GM11168 (cell line): ENCODE results near the gene ATP6V0E2.
"Not testable (repeated sequence)": the region's sequence is repeated elsewhere in the genome, so short reads cannot be mapped to it uniquely, and the experiment has no call there.

Experiments used
- in situ Hi-C: fragments of 300-500 bp; cut with MboI; formaldehyde crosslinking; loops from one replicate; pipeline ENCODE4 v1.12.0; 2022; ENCODE audit warnings: low sequenced_read_pairs; ENCODE audit not compliant: unreplicated experiment

ATP6V0E2 gene

GRCh38 chr7:149874644-149875028 lies 867 bp downstream of the ATP6V0E2 start:
- in situ Hi-C loops: no loop called here

DNA sequence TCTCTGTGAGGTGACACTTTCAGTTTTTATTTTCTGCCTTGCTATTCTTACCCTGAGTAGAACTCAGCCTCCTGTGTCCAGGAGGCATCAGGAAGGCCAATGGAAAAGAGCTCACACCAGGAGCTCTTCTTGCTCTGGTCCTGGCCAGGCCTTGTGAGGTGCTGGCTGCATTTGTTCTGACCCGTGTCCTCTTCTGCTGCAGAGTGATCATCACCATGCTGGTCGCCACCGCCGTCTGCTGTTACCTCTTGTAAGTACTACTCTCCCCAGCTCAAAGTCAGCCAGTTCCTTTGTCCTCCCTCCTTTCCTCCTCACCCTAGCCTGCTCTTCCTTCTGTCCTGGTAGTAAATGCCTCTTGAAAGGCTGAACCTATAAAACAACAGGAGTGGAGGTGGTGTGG lies 1.6 kb downstream of the ATP6V0E2 start:
- in situ Hi-C loops: no loop called here

- in situ Hi-C loops: no loop called here
Measured at GRCh38 chr7:149877890-149878522, 4.2 kb downstream of the ATP6V0E2 start.

GRCh38 chr7:149878523-149878921 lies 4.8 kb downstream of the ATP6V0E2 start:
- in situ Hi-C loops: no loop called here

DNA sequence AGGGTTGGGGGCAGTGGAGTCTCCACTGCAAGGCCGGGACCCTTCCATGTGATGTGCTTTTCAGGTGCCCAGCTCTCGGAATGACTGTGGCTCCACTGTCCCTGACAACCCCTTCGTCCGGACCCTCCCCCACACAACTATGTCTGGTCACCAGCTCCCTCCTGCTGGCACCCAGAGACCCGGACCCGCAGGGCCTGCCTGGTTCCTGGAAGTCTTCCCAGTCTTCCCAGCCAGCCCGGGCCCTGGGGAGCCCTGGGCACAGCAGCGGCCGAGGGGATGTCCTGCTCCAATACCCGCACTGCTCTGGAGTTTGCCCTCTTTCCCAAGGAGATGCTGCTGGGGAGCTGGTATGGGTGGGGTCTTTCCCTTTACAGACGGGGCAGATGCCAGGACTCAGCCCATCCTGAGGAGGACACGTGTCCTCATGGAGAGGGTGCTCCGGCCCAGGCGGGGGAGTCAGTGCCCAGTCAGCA lies 5.5 kb downstream of the ATP6V0E2 start:
- in situ Hi-C loops: no loop called here

GRCh38 chr7:149879766-149880637 lies 6.2 kb downstream of the ATP6V0E2 start:
- in situ Hi-C loops: no loop called here

DNA sequence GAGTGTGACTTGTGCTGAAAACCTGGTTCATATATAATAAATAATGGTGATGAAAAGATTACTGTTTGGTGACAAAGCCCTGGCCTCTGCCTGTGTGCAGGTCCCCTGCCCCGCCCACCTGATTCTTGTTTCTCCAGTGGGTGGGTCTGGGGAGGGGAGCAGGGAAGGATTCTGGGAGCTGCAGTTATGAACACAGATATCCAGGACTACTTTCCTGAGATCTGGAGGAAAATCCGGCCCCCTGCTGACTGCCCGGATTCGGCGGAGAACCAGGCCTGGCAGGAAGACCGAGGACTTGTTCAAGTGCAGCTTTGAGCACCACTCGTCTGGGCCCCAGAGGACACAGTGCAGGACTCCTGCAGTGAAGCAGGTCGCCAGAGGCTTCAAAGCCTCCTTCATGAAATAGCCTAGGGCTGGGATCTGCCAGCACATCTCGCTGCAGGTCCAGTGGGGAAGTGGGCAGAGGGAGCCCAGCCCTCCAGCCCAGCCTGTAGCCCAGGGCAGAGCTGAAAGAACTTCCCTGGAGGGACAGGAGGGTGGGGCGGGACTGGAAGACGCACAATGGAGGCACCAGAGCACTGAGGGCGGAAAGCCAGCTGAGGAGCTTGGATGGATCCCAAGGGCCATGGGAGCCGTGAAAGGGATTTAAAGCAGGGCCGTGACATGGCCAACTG lies 7.0 kb downstream of the ATP6V0E2 start:
- in situ Hi-C loops: no loop called here

GRCh38 chr7:149881328-149882247 lies 7.8 kb downstream of the ATP6V0E2 start:
- in situ Hi-C loops: no loop called here

- in situ Hi-C loops: no loop called here
Measured at GRCh38 chr7:149882248-149883047, 8.7 kb downstream of the ATP6V0E2 start.

DNA sequence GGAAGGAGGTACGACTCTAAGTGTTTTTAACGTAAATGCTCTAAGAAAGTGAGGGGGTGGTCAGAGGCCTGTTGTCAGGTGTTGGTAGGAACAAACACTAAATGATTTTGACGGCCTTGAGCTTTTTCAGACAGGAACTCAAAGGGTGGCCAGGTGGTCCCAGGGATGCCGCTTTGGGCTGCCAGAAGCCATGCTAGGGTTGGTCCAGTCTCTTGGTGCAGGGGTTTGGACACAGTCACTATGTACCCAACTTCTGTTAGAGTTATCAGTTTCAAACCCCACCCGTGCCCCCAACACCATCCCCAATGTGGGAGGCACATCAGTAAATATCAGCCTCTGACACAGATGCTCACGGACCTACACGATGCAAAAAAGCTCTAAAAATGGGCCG lies 9.3 kb downstream of the ATP6V0E2 start:
- in situ Hi-C loops: no loop called here

DNA sequence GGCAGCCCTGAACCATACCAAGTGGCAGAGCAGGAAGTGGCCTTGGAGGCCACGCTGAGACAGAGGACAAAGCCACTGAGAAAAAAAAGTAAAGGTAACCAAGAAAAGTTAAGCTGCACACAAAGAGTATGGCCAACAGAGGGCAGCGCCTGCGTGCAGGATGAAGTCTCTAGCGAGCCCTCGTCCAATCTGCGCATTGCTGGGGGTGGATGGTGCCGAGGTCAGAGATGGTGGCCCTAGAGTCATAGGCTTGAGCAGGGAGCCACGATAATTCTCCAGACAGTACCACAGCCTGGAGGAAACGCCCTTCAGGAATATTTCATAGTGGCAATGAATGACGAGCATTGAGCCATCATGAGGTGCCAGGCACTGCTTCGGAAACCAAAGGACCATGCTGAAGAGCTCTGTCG lies 9.7 kb downstream of the ATP6V0E2 start:
- in situ Hi-C loops: no loop called here

DNA sequence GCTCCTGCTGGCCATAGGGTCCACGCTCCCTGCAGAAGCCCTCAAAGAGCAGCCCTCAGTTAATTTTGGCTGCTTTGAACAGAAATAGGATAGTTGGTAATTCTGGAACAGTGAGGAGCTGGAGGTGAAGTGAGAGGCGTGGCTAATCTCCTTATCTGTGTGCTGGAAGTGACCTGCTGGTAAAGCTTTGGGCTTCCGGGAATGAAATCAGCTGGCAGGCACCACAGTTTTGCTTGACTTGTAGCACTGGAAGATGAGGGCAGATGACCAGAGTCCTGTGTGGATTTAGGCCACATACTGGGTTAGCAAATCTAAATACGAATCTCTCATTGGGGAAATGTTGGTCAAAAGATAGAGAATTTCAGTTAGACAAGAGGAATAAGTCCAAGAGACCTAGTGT lies 10.2 kb downstream of the ATP6V0E2 start:
- in situ Hi-C loops: no loop called here

- in situ Hi-C loops: no loop called here
Measured at GRCh38 chr7:149884541-149884940, 10.8 kb downstream of the ATP6V0E2 start.

- in situ Hi-C loops: no loop called here
Measured at GRCh38 chr7:149885191-149886017, 11.6 kb downstream of the ATP6V0E2 start.

- in situ Hi-C loops: no loop called here
Measured at GRCh38 chr7:149886018-149886415, 12.2 kb downstream of the ATP6V0E2 start.

- in situ Hi-C loops: no loop called here
Measured at GRCh38 chr7:149887311-149887710, 13.5 kb downstream of the ATP6V0E2 start.

GRCh38 chr7:149890715-149891114 lies 16.9 kb downstream of the ATP6V0E2 start:
- in situ Hi-C loops: not testable (repeated sequence)

DNA sequence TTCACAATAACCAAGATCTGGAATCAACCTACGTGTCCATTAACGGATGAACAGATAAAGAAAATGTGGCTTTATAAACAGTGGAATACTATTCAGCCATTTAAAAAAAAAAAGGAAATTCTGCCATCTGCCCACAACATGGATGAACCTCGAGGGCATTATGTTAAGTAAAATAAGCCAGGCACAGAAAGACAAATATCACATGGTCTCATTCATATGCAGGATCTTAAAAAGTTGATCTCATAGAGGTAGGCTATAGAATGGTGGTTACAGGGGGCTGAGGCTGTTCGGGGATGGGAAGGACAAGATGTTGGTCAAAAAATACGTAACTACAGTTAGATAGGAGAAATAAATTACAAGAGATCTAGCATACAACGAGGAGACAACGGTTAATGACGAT lies 21.2 kb downstream of the ATP6V0E2 start:
- in situ Hi-C loops: not testable (repeated sequence)
